Skeletal muscle cell (primary cell): Measurements from ENCODE around the gene GSTT2B.
"Not testable (repeated sequence)": the region's sequence is repeated elsewhere in the genome, so short reads cannot be mapped to it uniquely, and the experiment has no call there.

Source experiments
- DNase-seq: peaks from one replicate; pipeline ENCODE4 v3.0.0-alpha.2; 2010; ENCODE audit warnings: low read depth
- H3K4me3 ChIP-seq: 2 replicates; pipeline ENCODE4 v1.5.1; 2011; ENCODE audit warnings: low read depth, mild to moderate bottlenecking, control low read depth, low read length, moderate library complexity

Gene GSTT2B

GRCh38 chr22:23961084-23961771 lies at the start of gene GSTT2B:
TSS of gene GSTT2B (minus strand) at chr22:23961195. CDS start at chr22:23961131, 64 bp downstream.
- DNase-seq, result not testable (repeated sequence)

DNA sequence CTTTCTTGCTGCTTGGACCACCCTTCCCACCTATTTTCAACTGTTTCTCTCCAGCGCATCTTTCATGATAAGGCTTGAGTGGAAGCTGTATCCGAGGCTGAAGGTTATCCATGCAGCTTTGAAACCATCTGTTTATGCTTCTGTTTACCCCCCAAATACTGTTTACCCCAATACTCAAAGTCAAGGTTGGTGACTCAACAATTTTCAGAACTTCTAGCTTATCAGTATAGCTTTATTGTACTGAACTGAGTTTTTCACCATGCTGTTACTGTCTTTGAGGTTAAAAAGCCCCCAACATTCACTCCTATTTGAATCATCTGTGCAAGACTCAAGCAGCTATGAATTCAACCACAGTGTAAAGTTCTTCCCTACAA lies 49.0 kb upstream of the GSTT2B start:
- DNase-seq, result no peak
- H3K4me3 ChIP-seq, result no peak overlapping the region

More at GRCh38 chr22:23961084-23961771, at the start of gene GSTT2B:
- H3K4me3 ChIP-seq, result peak within 1 kb of the TSS; percentile 38

DNA sequence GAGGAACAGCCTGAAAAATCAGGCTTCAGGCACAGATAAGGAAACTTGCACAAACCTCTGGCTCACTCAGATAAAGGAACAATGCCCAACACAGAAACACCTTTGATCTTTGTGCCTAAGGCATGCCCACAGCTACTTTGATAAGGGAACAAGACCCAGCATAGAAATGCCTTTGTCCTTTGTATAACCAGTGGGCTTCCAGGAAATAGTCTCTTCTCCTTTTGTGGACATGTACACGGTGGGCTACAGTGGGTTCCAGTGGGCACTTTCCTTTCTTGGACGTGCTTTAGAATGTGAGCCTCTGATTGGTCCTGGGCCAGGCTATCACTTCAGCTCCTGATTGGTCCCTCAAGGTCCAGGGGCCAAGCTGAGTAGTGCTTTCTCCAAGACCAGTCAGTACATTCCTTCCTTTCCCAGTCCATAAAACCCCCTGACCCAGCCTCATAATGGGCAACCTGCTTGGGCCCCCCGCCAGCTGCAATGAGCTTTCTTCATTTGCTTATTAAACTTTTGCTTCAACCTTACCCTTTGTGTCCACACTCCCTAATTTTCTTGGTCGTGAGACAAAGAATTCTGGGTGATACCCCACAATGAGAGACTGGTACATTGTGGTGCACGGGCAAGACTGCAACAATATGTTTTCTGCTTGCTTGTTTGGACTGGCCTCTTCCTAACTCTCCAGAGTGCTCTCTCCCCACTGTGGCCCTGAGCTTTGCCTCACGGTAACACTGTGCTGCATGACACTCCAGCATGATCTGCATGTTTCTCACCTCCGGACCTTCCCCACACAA lies 48.4 kb upstream of the GSTT2B start:
- DNase-seq, result no peak
- H3K4me3 ChIP-seq, result no peak overlapping the region

DNA sequence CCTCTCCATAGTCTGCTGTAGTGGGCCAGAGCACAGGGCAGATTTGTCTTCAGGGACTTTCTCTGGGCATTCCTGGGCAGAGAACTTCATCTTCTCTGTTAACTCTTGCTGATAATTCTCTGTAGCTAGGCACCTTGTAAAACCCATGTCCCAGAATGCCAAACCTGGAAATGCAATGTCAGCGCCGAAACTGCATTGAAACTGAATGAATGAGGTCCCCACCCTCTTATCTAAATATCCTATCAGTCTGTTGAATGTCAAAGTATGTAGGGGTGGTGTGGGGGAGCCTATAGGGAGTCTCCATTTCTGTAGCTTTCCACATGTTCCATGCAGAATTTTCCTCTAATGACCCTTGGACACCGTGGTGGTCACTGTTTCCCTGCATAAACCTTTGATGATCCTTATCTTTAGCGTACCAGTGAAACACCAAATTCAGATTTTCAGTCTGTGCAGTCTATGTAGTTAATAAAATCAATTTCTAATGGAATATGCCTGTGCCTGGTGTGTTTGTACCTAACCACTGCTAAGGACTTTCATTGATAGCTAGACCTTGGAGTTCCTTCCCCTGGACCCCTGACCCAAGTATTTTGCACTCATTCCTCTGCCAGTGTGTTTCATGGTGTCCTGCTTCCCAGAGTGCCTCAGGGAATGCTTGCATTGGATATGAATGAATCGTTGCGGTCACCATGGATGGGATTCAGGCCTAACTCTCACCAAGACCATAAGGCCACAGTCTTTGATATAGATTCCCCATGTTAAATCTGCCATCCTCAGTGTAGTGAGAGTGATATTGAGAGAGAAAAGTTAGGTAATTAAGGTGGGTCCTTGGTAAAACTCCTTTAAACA lies 47.6 kb upstream of the GSTT2B start:
- DNase-seq, result no peak

DNA sequence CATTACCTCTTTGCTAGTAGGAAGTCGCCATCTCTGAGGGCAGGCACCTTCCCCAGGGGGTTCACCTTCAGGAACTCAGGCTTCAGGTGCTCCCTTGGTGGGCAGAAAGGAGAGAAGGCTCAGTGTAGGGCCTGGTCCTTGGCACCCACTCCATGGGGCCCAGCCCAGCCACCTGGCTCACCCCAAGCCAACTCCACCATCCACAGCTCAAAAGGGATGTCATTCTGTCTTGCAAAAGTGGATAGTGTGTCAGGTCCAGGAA lies 47.0 kb upstream of the GSTT2B start:
- H3K4me3 ChIP-seq, result no peak overlapping the region
- no peak for DNase-seq

More for the DNA sequence above, 47.6 kb upstream of the GSTT2B start:
- H3K4me3 ChIP-seq, result no peak overlapping the region

DNA sequence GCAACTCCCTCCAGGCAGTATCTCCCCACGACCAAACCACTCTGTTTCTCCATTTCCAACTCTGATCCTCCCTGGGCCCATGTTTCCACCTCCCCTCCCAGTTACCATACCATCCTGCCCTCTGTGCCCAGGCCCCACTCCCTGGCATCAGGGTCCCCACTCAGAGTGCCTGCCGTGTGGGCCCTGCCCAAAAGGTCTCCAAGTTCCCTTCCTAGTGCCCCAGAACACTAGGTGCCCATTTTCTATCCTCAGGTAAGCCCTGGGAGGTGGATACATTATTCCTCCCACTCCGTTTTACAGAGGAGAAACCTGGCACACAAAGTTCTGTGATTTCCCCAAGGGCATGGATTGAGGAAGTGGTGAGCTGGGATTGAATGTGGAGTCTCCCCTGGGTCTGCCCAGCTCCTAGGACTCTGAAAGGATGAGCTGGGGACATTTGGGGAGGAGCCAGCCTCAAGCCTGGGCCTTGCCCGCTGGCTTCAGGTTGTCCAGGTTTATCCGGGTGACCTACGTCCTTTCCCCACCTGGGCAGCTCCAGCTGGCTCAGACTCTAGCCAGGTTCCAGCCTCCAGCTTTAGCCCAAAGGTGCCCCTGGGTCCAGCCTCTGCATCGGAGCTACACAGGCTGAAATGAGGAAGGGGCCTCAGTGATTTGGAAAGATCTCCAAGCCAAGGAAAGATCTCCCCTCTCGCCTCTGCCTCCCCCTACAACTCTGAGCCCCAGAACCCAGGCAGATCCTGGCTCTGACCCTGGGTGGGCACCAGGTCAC lies 46.4 kb upstream of the GSTT2B start:
- H3K4me3 ChIP-seq, result no peak overlapping the region
- DNase-seq, result no peak

DNA sequence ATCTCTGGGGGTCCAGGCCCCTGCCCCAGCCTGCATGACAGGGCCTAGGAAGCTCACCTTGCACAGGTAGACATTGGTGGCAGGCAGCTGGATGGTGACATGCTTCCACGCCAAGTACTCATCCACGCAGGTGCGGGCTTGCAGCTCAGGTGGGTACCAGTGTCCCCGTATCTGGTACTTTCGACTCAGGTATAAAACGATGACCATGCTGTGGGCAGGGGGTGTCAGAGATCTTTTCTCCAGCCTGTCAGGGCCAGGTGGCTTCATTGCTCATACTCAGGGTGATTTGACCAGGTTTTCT lies 45.9 kb upstream of the GSTT2B start:
- H3K4me3 ChIP-seq, result no peak overlapping the region
- no peak for DNase-seq

DNA sequence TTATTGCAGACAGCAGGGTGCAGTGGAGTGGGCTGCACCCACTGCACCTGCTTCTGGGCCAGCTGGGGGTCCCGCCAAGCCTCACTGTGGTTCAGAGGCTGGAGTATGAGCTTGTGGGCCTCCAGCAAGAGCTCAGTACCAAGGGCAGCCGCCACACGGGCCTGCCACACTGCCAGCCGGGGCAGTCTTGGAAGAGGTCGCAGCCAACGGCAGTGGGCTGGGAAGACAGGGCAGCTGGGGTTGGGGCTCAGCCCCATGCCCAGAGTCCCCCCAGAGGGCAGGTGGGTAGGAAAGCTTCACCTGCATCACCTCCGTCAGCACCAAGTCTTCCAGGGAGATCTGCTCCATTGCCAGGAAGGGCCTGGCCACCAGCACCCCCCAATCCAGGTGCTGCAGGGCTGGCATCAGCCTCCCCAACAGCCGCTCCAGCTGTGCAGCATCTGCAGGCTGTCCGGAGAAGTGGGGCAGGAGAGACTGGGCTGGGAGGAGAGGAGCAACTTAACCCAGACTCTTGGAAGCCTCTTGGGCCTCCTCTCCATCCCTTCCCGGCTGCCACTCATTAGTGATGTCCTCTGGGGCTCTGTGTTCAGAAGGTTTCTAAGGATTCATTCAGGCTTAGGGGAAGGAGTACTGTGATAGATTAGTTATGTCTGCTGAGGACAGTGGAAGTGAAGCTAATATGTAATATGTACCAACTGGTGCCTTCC lies 45.4 kb upstream of the GSTT2B start:
- H3K4me3 ChIP-seq, result no peak overlapping the region
- DNase-seq, result no peak

- DNase-seq, result no peak
- H3K4me3 ChIP-seq, result no peak within 1 kb of the TSS
Observed at GRCh38 chr22:24005201-24005600, 44.2 kb upstream of the GSTT2B start, which contains the start of gene GSTT4. TSS of gene GSTT4 (minus strand) at chr22:24005453. CDS start at chr22:24005356, 97 bp downstream.

DNA sequence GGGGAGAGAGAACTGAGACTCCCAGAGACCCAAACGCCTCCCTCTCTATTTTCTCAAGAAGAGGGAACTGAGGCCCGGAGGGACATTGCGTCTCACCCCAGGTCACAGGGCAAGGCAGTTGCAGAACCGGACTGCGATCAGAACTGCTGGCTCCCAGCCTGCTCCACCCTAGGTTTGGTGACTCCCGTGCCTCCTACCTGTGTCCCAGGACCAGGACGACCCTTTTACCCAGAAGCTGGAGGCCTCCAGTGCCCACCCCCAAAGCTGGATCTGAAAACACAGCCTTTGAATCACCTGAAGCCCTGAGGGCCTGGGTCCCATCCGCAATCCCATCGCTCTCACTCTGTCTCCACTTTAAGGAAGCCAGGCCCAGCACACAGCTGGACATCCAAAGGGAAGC lies 42.9 kb upstream of the GSTT2B start:
- no peak for DNase-seq
- no peak overlapping the region for H3K4me3 ChIP-seq

- no peak for DNase-seq
- no peak overlapping the region for H3K4me3 ChIP-seq
Observed at GRCh38 chr22:24002851-24003250, 41.9 kb upstream of the GSTT2B start.

DNA sequence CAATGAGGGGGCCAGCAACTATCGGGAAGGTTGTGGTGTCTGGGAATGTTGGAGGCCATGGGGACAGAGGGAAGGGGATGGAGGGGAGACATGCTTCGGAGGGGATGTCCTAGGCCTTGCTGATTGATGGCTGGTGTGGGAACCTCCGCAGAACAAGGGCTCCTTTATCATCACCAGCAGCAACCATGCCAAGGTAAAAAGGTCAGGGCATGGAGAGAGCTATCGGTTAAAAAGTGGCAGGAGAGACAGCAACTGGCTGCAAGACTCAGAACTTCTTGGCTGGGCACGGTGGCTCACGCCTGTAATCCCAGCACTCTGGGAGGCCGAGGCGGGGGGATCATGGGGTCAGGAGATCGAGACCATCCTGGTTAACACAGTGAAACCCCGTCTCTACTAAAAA lies 41.3 kb upstream of the GSTT2B start:
- H3K4me3 ChIP-seq, result no peak overlapping the region
- DNase-seq, result no peak

DNA sequence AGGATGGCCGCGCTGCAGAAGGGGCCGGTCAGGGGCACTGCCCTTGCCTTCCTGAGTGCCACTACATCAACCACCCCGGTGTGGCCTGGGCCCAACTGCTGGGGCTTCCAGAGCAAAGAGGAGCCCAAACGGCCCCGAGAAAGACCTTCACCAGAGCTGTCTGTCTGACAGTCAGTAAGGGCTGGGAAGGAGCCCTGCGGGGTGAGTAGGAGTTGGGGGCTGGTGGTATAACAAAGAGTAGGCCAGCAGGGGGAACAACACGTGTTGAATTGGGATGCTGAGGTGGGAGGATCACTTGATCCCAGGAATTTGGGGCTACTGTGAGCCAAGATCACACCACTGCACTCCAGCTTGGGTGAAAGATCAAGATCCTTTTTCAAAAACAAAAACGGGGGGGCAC lies 40.3 kb upstream of the GSTT2B start:
- DNase-seq, result no peak
- no peak overlapping the region for H3K4me3 ChIP-seq

DNA sequence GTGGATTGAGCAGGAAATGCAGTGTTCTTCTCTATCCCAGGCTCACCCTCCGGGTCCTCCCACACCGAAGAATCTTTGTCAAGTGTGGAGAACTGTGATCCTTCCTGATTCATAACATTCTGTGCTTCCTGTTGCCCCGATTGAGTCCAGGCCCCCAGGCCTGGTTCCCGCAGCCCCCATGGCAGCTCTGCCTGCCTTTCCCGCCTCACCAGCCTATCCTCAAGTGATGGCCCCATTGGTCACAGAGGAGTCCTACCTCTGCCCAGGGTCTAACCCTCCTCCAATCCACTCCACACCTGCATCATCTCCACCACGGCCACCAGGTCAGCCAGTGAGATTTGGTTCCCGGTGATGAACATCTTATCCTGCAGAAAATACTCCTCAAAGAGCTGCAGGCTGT lies 38.8 kb upstream of the GSTT2B start:
- not testable (repeated sequence) for H3K4me3 ChIP-seq, DNase-seq

GRCh38 chr22:23997092-23997491 lies 36.1 kb upstream of the GSTT2B start:
- no peak for DNase-seq

DNA sequence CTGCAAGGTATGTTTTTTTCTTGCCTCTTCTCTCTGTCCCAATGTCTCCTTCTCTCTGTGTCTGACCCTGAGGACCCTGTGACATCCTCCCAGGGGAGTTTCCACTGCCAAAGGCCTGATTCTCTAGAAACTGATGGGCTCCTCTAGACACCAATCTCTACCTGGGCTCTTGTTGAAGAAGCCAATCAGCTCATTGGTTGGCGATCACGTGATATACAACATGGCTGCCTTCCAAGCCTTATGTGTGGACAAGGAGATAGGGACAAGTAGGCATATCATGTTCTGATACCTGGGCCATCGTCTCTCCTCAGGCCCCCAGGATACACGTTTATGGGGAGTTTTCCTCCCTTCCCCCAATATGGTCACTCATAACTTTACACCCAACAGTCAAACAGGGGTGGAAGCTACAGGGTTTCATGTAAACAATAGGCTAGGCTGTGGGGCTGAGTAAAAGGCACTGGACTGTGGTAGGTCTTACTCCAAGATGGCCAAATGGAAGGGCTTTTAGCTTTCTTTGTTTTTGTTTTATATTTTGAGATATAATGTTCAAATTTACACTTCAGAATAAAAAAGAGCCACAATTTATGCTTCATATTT lies 32.7 kb upstream of the GSTT2B start:
- not testable (repeated sequence) for DNase-seq, H3K4me3 ChIP-seq

More at GRCh38 chr22:23997092-23997491, 36.1 kb upstream of the GSTT2B start:
- no peak overlapping the region for H3K4me3 ChIP-seq

DNA sequence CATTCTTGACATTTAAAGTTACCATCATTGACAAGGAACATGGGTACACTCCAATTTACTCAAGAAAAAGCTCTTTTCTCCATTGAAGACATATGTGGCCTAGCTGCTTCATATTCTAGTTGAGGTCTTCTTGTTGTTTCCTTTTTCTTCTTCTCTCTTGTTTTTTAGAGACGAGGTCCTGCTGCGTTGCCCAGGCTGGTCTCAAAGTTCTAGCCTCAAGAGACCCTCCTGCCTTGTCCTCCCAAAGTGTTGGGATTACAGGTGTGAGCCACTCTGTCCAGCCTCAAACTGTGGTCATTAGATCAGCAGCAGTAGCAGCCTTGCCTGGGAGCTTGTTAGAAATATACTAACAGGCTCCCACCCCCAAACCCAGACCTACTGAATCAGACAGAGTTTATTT lies 32.1 kb upstream of the GSTT2B start:
- not testable (repeated sequence) for H3K4me3 ChIP-seq, DNase-seq

- DNase-seq, result peak; percentile 7
- not testable (repeated sequence) for H3K4me3 ChIP-seq
Observed at GRCh38 chr22:23989583-23990244, 28.7 kb upstream of the GSTT2B start.
